Stimulated activated CD8-positive, alpha-beta memory T cell treated with anti-CD3 and anti-CD28 coated beads, Interleukin-7, amount 100 ng/mL, for 1 hour (primary cell): ENCODE results near the gene TRPM7.
"Not testable (repeated sequence)": the region's sequence is repeated elsewhere in the genome, so short reads cannot be mapped to it uniquely, and the experiment has no call there.

Experiments
- DNase-seq, 2 donors: peaks; one replicate each; pipeline ENCODE4 v3.0.0-alpha.2; 2020; ENCODE audit warnings: low read depth in 2 of 2

TRPM7 gene, protein sequence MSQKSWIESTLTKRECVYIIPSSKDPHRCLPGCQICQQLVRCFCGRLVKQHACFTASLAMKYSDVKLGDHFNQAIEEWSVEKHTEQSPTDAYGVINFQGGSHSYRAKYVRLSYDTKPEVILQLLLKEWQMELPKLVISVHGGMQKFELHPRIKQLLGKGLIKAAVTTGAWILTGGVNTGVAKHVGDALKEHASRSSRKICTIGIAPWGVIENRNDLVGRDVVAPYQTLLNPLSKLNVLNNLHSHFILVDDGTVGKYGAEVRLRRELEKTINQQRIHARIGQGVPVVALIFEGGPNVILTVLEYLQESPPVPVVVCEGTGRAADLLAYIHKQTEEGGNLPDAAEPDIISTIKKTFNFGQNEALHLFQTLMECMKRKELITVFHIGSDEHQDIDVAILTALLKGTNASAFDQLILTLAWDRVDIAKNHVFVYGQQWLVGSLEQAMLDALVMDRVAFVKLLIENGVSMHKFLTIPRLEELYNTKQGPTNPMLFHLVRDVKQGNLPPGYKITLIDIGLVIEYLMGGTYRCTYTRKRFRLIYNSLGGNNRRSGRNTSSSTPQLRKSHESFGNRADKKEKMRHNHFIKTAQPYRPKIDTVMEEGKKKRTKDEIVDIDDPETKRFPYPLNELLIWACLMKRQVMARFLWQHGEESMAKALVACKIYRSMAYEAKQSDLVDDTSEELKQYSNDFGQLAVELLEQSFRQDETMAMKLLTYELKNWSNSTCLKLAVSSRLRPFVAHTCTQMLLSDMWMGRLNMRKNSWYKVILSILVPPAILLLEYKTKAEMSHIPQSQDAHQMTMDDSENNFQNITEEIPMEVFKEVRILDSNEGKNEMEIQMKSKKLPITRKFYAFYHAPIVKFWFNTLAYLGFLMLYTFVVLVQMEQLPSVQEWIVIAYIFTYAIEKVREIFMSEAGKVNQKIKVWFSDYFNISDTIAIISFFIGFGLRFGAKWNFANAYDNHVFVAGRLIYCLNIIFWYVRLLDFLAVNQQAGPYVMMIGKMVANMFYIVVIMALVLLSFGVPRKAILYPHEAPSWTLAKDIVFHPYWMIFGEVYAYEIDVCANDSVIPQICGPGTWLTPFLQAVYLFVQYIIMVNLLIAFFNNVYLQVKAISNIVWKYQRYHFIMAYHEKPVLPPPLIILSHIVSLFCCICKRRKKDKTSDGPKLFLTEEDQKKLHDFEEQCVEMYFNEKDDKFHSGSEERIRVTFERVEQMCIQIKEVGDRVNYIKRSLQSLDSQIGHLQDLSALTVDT (N-terminal part only)

DNA sequence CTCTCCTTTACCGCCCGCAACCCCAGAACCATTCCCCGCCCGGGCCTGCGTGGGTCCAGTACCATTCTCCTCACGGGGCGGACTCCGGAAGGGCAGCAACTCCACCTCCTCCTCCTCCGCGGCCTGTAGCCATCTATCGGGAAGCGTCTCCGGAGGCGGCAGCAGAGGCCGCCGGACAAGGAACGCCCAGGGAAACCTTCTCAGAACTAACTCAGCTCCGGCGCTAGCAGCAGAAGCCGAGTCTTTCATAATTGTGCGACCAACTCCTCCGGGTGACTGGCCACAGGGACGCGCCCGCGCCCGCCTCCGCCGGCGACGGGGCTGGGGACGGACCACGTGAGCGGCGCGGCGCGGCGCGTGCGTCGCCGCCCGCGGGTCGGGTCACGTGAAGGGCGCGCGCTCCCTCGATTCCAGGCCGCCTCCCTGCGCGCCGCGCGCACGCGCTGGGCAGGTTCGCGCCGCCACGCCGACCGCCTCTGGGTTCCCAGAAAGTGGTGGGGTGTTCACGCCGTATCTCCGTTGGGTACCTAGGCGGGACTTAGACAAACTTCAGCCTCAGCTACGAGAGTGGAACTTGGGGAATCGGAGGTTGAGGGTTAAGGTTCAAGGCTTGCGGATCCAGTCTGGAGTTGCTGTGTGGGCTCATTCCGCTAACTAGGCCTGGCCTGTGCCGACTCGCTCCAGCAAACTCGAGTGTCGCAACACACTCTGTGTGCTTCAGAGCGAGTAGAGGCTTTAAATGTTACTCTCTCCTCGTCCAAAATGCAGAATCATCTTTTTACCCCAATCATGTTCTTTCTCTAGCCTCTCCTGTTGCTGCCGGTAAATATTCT, at the start of gene TRPM7:
Gene TRPM7 (minus strand): TSS at position 329 of the 833 bp plus-strand sequence. CDS start 264 bp downstream, at position 65.
- peak; percentile 75 to 79 for DNase-seq

- DNase-seq: no peak
Measured at GRCh38 chr15:50735156-50735555, 48.6 kb upstream of the TRPM7 start.

DNA sequence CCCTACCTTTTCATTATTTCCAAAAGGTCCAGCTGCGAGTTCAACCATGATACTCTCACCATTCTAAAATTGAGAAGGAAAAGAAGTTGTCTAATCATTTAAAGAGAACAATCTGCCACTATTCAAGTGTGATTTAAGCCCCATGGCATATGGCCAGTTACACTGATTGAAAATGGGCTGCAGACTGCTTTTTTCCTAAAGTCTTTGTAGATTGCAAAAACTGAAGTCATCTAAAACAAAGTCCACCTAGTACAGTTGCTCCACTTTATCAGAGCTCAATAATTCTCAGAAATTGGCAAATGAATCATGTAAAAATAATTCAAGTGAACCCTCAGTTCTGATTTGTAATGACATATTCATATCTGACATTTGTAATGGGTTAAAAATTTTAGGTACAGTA, 39.7 kb upstream of the TRPM7 start:
- DNase-seq: no peak

DNA sequence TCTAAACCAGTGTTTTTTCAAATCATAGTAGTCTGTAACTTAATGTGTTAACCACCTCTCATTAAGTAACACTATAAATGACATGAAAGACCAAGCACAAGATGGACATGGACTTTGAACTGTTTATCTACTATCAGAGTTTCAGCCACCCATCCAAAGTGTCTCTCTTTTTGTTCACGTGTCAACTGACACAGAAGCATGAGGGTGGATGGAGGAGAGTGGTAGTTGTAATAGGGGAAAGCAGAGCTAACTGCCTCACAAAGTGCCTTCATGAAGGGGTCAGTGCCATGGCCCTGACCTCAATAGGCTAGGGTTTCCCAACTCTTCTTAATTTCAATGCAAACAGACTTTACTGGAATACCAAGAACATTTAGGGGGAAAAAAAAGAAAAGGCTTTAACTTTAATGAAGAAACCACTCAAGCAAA, 32.1 kb upstream of the TRPM7 start:
- no peak for DNase-seq

- no peak for DNase-seq
Measured at GRCh38 chr15:50712018-50712417, 25.4 kb upstream of the TRPM7 start.

DNA sequence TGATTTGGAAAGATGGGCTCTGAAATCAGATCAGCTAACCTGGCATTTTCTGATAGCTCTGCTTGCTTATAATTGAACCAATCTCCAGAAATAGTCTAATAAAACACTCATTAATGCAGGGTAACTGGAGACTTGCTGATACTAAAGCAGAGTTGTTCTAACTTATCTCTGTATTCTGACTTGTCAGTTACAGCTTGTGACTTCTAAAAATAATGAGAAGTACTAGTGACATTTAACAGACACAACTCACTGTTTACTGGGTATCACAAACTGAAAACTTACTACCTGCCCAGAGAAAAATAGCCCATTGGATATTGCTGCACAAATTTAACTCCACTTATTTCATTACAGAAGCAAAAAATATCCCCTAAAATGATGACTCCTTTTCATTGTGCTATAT, 24.0 kb upstream of the TRPM7 start:
- DNase-seq: no peak

GRCh38 chr15:50707878-50708427, 21.4 kb upstream of the TRPM7 start:
- DNase-seq: no peak

DNA sequence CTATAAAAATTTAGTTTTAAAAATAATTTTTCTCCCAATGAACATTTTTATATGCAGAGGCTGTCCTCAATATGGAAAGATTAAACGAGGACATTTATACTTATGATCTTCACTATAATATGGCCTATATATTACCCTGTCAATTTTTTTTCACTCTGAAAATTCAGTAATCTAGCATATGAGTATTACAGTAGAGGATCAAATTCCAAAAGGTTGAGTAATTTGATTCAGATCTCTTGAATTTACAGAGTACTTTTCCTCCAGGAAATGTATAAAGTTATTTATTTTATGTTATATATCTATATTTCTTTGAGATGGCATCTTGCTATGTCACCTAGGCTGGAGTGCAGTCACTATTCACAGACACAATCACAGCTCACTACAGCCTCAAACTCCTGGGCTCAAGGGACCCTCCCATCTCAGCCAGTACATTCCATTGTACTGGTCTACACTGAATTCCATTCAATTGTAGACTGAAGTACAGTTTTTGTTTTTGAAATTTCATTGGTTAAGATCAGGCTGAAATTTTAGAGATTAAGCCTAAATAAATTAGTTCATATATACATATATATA, 16.3 kb upstream of the TRPM7 start:
- DNase-seq: no peak

- no peak for DNase-seq
Measured at GRCh38 chr15:50698101-50698500, 11.5 kb upstream of the TRPM7 start.

DNA sequence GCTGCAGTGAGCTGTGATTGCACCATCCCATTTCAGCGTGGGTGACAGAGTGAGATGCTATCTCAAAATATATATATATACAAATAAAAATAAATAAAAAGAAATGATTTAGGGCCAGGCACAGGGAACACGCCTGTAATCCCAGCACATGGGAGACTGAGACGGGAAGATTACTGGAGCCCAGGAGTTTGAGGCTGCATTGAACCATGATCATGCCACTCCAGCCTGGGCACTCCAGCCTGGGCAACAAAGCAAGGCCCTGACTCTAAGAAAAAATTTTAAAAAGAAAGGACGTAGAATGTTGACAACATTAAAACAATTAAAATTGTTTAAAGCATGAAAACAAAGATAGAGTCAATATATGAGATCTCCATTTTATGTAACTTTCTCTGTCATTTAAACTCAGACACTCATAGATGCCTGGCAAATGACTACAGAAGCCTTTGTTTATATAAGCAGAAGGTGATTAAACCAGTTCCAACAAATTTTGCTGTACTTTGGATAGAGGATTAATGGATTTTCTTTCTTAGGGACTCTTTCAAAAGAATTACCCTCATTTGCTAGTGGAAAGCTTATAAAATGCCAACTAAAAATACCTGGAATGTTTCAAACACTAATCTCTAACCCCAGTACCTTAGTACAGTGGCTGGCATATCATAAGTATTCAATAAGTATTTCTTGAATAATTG, 10.7 kb upstream of the TRPM7 start:
- DNase-seq: no peak

DNA sequence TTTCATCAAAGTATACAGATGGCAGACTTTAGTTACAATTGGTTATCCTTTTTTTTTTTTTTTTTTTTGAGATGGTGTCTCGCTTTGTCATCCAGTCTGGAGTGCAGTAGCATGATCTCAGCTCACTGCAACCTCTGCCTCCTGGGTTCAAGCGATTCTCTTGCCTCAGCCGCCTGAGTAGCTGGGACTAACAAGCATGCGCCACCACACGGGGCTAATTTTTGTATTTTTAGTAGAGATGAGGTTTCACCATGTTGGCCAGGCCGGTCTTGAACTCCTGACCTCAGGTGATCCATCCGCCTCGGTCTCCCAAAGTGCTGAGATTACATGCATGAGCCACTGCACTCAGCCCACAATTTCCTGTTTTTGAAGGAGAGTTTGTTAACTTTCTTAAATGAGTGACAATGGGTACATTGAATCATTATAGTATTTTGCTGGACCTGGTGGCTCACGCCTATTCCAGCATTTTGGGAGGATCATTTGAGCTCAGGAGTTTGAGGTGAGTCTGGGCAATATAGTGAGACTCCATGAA, 8.1 kb upstream of the TRPM7 start:
- DNase-seq: not testable (repeated sequence)

DNA sequence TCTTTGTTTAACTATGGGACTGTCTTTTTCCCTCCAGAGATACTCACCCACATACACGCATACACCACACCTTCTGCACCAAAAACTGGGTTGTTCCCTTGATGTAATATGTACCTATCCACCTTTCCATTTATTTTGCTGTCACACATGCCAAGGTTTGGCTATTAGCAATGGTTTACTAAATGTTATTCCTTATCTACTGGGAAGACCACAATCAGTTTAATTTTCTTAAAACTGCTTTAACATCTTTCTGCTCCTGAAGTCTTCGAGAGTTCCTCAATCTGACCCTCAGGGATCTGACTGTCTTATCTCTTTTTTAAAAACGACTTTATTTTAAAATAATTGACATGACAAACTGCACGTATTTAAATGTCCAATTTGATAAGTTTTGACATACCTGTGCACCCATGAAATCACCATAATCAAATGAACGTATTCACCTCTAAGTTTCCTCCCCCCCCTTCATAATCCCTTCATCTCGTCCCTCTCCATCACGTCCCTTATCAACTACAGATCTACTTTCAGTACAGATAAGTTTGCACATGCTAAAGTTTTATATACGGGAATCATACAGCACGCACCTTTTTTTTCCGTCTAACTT, 805 bp upstream of the TRPM7 start:
- DNase-seq: no peak

DNA sequence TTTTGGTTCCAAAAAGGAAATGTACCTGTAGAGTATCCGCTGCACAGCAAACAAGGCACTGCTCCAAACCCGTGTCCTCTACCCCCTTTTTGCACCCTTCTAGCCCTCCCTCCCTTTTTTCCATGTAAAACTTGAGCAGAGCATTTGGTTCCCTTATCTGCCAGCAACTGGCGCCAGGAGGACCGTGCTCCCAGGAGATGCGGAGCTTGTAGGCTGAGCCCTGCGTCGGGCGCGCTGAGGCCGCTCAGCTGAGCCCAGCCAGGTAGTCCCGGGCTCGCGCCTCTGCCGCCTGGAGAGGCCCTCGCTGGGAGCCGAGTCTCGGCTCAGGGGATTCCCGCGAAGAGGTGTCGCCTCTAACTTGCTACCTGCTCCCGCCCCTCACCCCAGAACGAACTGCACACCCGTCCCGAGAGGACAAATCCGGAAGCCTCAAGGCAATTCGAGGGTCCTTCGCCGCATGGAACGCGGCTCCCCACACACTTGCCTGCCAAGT, 575 bp downstream of the TRPM7 start:
- peak; percentile 32 to 43 for DNase-seq

DNA sequence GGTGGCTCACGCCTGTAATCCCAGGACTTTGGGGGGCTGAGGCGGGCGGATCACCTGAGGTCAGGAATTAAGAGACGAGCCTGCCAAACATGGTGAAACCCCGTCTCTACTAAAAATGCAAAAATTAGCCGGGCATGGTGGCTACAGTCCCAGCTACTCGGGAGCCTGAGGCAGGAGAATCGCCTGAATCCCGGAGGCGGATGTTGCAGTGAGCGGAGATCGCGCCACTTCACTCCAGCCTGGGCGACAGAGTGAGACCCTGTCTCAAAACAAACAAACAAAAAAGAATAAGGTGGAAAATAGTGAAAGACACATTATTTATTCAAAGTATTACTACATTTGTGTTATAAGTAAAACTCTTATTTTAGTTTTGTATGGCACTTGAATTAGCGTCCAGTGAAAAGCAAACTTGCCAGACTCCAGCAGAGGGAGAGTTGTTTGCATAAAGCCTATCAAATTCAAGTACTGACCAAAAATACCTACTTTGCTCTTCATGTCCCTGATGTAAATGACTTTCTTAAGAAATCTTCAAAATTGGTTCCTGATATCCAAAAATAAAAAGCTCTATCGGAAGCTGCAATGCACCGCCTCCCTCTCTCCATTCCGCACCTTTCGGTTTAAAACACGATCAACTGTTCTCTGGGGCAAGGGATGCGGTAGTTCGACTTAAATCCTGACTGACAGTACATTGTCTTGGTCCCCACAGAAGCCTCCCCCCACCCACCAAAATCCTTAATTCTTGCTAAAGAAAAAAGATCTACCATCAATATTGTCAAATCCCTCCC, 1.2 kb downstream of the TRPM7 start:
- no peak for DNase-seq

DNA sequence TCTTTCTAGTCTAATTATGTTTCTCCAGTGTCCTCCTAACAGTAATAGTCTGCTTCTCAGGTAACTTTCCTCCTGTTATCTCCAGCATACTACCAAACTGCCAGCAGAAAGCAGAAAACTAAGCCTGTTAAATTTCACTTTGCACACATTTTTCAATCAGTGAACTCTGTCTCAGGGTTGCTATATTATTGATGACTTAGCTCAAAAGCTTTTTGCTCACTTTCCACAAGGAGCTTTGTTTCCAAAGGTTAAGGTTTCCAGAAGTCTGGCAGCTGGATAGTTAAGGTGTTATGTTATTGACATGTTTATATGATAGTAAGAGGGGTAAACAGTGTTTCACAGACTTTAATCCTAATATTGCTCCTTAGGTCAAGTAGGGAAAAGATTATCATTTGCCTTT, 5.1 kb downstream of the TRPM7 start:
- no peak for DNase-seq

- no peak for DNase-seq
Measured at GRCh38 chr15:50676799-50677483, 9.7 kb downstream of the TRPM7 start.

DNA sequence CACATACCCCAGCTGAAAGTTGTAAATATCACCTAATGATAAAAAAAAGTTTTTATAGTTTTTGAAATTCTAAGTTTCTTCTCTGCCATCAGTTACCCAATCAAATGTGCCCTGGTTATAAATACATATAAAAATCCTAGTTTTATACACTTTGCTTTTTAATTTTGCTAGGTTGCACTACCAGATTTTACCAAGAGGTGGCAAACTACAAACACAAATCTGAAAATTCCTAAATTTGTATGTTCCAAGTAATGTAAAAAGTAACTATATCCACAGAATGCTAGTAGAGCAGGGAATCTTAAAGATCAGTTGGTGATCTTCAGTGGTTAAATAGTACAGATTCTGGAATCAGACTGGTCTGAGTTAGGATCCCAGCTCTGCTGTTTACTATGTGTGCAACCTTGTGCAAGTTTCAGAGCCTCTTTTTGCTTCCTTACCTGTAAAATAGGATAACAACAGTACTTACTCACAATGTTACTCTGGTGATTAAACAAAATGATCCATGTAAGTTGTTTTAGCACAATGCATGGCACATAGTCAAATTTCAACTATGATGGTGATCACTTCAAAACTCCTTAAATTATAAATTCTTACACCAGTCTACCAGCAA, 11.0 kb downstream of the TRPM7 start:
- DNase-seq: no peak
